Middle frontal gyrus (tissue), 1 donor: Measurements from ENCODE around the gene DNAJB5.

Experiments used
- DNase-seq: peaks from one replicate; pipeline ENCODE4 v3.0.0-alpha.2; 2015; ENCODE audit warnings: low spot score; ENCODE audit errors: extremely low spot score

DNAJB5 gene

DNA sequence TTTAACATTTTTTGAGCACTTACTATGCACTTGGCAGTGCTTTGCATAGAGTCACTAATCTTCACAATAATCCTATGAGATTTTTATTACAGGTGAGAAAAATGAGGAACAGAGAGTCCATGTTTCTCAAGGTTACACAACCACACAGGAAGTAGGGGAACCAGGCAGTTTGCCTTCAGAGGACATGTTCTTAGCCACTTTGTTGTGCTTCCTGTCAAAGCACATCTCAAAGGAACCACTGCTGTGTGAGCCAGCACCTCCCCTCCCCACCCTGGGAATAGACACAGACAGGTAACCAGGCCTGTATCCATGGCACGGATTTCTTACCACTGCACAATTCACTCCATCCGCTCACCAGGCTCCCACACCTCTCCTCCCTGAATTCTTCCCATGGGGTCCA is 6.3 kb upstream of the DNAJB5 start:
- DNase-seq: no peak

GRCh38 chr9:34984049-34984448 is 5.5 kb upstream of the DNAJB5 start:
- no peak for DNase-seq

- no peak for DNase-seq
These were observed 4.1 kb upstream of the DNAJB5 start for GRCh38 chr9:34985311-34985899.

DNA sequence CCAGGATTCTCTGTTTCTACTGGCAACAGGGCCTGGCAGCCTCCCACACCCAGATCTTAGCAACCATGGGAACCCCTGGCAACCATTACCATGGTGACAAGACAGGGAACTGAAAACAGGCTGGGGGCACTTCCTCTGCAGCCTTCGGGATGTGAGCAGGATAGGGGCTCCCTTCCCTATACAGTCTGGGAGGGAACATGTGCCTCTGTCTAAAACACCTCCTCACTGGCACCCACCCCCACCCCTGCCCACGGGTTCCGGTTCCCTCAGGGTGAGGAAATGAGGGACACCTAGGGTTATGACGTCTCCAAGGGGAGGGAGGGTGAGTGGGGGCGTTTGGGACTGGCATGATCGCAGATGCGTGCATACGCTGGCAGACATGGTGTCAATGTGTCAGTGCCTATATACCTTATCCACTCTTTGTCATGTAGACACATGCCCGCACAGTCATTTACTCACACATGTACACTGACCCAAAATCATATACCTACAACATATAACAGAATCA is 3.0 kb upstream of the DNAJB5 start:
- peak; percentile 78 for DNase-seq

DNA sequence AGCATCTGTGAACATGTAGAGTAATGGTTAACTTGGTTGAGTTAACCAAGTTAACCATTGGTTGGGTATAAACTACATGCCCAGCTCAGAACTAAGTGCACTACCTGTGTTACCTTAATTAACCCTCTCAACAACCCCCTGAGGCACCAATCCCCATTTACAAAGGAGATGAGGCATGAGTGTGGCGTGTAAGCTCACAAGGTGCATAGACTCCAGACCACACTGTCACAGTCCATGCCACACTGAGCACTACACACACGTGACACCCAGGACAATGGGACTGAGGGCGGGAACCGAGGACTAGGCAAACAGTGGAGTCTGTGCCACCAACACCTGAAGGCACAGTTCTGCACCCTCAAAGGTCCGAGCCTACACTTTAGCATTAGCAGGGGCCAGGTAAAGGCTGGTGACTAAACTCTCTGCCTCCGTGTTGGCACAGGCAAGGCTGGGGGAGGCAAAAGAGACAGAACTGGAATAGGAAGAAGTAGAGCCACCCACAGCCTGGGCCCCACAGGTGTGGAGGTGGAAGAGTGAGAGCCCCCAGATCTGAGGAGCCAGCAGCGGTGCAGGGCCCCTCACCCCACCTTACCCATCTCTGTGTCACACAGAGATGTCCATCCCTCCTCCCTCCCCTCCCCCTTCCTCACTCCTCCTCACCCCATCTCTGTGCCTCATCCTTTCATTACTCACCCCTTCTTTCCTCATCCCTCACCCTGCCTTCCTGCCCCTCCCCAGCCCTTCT is 2.2 kb upstream of the DNAJB5 start:
- DNase-seq: no peak

DNA sequence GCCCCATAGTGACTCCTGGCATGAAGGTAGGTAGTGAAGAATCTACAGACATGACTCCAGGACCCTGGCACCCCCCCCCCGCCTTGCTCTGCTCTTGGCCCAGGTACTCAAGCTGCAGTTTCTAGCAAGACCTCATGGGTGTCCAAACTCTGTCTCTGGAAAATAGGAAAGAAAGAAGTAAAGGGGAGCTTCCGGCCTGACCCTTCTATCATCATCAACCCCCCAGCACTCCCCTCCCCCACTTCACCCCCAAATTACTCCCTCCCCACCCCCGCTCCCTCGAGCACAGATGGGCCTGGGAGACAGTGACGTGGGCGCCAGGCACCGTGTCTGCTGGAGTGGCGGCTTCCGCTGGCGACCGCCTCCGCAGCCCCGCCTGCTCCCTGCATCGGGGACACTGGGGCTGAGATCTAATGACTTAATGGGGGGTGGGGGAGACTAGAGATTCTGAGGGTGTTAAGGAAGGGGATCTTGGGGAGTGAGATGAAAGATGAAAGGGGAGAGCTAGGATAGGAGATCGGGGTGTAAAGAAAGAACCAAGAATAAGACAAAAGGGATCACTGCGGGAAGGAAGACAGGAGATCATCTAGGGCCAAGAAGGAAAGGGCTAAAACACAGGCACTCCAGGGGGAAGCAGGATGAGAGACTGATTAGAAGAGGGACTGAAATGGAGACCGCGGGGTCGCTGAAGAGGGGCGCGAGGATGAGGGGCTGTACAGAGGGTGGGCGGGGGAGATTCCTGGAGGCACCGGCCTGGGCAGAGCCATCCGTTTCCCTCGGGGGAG is 1.1 kb upstream of the DNAJB5 start:
- DNase-seq: no peak

DNA sequence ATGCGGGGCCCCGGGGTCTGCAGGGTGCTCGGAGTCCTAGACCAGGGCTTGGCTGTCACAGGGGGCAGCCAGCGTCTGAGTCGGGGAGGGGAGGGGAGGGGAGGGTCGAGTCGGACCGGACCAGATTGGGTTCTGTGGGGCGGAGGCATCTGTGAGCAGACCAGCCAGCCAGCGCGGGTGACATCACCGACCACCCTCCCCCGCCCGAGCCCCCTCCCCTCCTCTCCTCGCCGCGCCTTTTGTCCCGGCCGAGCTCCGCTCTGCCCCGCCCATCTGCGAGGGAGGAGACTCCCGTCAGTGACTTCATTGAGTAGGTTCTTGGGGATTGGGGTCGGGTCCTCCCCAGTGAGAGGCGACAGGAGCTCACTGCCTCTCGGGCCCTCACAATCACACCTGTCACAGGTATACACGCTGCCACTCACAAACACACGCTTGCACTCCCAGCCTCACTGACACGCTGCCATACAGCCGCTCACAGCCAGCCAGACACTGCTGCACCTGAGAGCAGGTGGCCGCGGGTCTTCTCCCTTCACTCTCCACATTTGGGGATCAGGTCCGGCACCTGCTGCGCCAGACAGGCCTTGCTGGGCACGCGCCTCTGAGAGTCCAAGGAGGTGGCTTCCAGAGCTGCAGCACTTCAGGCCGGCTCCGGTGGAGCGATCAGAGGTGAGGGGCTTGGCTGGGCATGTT is 546 bp downstream of the DNAJB5 start:
- DNase-seq: no peak

DNA sequence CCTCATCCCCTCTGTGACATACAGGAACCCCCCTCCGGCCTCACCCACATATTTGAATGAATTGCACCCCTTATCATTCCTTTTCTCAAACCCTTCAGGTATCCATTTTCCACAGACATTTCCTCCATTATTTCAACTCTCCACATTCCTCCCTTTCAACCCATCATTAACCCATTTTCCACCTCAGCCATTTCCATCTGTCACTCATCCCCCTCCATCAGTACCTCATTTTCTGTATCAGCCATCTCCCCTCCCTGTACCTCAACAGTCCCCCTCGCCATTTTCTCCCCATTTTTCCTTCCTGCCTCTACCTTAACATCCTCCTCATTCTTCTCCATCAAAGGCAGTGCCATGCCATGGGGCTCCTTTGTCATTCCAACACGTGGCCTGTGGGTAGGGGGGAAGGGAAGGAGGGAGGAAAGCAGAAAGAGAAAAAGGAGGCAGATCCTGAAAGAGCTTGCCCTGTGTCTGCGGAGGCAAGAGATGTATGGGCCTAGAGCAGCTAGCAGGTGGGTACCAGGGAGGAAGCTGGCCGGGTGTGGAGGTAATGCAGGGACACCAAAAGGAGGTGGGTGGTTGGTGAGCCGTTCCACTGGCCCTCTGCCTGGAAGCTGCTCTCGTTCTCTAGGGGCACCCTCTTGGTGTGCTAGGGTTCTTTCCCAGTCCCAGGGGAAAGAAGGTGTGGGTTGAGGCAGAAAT is 1.5 kb downstream of the DNAJB5 start:
- DNase-seq: no peak

- DNase-seq: no peak
These were observed 2.2 kb downstream of the DNAJB5 start for GRCh38 chr9:34991607-34992375.

DNA sequence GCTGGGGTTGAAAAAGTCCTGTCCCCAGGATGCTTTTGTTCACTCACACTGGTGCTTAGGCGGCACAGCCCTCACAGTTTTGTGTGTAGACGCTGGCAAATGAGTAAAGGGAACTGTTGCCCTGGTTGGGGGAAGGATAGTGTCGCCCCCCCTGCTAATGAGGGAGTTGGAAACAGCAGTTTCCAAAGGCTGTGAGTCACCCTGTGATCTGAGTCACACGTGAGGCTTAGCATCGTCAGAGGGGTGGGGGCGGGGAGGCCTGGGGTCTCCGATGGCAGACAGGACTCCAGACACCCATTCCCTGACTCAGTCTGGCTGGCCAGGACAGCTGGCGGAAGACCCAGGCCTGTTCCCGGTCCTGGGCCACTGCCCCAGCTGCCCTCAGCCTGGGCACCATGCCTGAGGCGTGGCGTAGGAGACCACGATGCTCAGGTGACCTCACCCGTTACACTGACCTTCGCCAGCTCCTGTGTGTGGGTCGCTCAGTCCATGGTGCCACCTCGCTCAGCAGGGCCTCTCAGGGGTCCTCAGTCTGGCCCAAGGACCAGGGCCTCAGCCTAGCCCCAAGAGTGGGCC is 2.9 kb downstream of the DNAJB5 start:
- no peak for DNase-seq

- DNase-seq: no peak
These were observed 4.1 kb downstream of the DNAJB5 start for GRCh38 chr9:34993502-34994259.

DNA sequence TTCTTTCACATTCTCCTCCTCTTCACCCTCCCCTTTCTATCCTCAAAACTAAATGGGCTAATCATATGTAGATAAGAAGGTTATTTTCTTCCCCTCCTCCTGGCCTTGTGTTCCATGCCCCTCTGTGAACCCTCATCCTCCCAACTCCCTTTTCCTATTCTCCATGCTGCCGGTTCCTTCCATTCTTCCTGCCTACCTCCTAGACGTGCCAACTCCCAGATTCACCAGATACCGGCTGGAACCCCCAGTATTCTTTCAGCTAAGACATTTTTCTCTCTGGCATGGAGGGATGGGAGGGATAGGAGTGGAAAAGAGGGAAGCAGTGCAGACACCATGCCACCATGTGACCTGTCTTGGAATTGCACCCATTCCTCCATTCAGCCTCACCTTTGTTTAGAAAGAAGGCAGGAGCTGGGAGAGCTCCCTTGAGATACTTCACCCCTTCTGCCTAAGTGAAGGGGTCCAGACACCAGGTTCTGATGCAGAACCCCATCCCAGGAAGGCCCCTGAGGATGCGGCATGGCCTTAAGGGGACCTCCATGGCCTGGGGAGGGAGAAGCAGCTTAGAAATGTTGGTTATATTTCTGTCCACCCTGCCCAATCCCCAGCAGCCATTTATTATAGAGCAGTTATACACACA is 4.8 kb downstream of the DNAJB5 start:
- DNase-seq: no peak

- DNase-seq: no peak
These were observed 5.5 kb downstream of the DNAJB5 start for GRCh38 chr9:34994900-34995669.

- DNase-seq: no peak
These were observed 6.1 kb downstream of the DNAJB5 start for GRCh38 chr9:34995670-34996060.

GRCh38 chr9:34996181-34996904 is 6.8 kb downstream of the DNAJB5 start:
- DNase-seq: no peak

GRCh38 chr9:34996905-34997279 is 7.3 kb downstream of the DNAJB5 start:
- DNase-seq: no peak

DNA sequence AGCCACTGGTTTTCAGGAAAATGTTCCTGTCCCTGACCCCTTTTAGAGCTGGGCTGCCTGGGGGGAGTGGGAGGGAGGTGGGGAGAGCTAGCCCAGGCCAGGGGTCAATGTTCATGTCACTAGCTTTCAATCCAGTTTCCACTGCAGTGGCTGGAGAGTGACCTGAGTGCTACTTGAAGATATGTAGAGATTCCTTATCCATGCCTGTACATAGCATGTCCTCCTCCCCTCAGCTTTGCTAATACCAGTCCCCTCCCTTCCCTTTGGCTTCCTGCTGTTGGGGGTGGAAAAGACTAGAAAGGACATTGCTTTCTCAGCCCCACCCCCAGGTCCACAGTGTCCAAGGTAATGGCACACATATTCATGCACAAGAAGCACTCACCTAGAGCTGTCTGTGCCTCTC is 7.8 kb downstream of the DNAJB5 start:
- no peak for DNase-seq
